HEK293 (cell line): ENCODE data around the gene PLIN5.

ENCODE experiments used
- BCL11A ChIP-seq: fragments of 450-650 bp; formaldehyde crosslinking; IDR thresholded peaks from 2 replicates; pipeline ENCODE4 v1.5.1; 2016; ENCODE audit warnings: low read depth, missing biosample characterization, missing genetic modification characterization
- HOXA7 ChIP-seq: sonication (generic); formaldehyde crosslinking; IDR thresholded peaks from 2 replicates; pipeline ENCODE4 v1.8.1; 2022; ENCODE audit warnings: missing genetic modification reagents, borderline replicate concordance
- KLF1 ChIP-seq: fragments of 450-650 bp; formaldehyde crosslinking; IDR thresholded peaks from 2 replicates; pipeline ENCODE4 v1.5.1; 2016; ENCODE audit warnings: missing biosample characterization, missing genetic modification characterization
- MYNN ChIP-seq: fragments of 450-650 bp; formaldehyde crosslinking; IDR thresholded peaks from 2 replicates; pipeline ENCODE4 v1.5.1; 2016; ENCODE audit warnings: missing biosample characterization, missing genetic modification characterization, borderline replicate concordance
- SP2 ChIP-seq: fragments of 450-650 bp; formaldehyde crosslinking; IDR thresholded peaks from 2 replicates; pipeline ENCODE4 v1.5.1; 2016; ENCODE audit warnings: missing biosample characterization, missing genetic modification characterization
- TCF7L2 ChIP-seq: IDR thresholded peaks from 2 replicates; pipeline ENCODE4 v1.6.1; 2011; ENCODE audit warnings: low read depth, mild to moderate bottlenecking, inconsistent platforms, low read length, moderate library complexity, borderline replicate concordance
- ZFP41 ChIP-seq: fragments of 450-650 bp; formaldehyde crosslinking; IDR thresholded peaks from 2 replicates; pipeline ENCODE4 v1.5.1; 2016; ENCODE audit warnings: missing biosample characterization, missing genetic modification characterization, borderline replicate concordance
- ZNF24 ChIP-seq: fragments of 450-650 bp; formaldehyde crosslinking; IDR thresholded peaks from 2 replicates; pipeline ENCODE4 v1.5.1; 2016; ENCODE audit warnings: missing biosample characterization, missing genetic modification characterization
- ZNF248 ChIP-seq: fragments of 450-650 bp; formaldehyde crosslinking; IDR thresholded peaks from 2 replicates; pipeline ENCODE4 v1.5.1; 2017; ENCODE audit warnings: missing biosample characterization, missing genetic modification characterization
- ZNF785 ChIP-seq: fragments of 450-650 bp; formaldehyde crosslinking; IDR thresholded peaks from 2 replicates; pipeline ENCODE4 v1.5.1; 2016; ENCODE audit warnings: missing biosample characterization, missing genetic modification characterization
- TF ChIP-seq, protein P1 (sequence below): fragments of 450-650 bp; formaldehyde crosslinking; IDR thresholded peaks from 2 replicates; pipeline ENCODE4 v1.5.1; 2016; ENCODE audit warnings: missing biosample characterization, missing genetic modification characterization
- TF ChIP-seq, protein P2 (sequence below): fragments of 450-650 bp; formaldehyde crosslinking; IDR thresholded peaks from 2 replicates; pipeline ENCODE4 v1.5.1; 2016; ENCODE audit warnings: missing biosample characterization, missing genetic modification characterization
- TF ChIP-seq, protein P3 (sequence below): fragments of 450-650 bp; formaldehyde crosslinking; IDR thresholded peaks from 2 replicates; pipeline ENCODE4 v1.5.1; 2016; ENCODE audit warnings: missing biosample characterization, missing genetic modification characterization
- TF ChIP-seq, protein P4 (sequence below): fragments of 450-650 bp; formaldehyde crosslinking; IDR thresholded peaks from 2 replicates; pipeline ENCODE4 v1.5.1; 2016; ENCODE audit warnings: missing biosample characterization, missing genetic modification characterization, low read depth

DNA sequence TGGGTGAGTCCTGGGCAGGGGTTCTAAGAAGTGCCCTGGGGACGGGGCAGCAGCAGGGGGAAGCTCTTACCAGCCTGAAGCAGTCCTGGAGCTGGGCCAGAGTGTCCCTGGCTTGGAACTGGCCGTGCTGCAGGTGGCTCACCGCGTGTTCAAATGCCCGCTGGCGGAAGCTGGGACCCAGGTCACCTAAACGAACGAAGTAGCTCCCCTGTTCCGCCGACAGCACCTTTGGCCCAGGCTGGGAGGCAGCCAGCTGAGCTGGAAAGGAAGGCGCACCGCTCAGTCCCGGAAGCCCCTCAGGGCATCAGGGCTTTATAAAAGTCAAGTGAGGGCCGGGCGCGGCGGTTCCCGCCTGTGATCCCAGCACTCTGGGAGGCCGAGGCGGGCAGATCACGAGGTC, 26.3 kb downstream of the PLIN5 start:
- no peak for TF ChIP-seq SP2
- TF ChIP-seq, protein P1, sequence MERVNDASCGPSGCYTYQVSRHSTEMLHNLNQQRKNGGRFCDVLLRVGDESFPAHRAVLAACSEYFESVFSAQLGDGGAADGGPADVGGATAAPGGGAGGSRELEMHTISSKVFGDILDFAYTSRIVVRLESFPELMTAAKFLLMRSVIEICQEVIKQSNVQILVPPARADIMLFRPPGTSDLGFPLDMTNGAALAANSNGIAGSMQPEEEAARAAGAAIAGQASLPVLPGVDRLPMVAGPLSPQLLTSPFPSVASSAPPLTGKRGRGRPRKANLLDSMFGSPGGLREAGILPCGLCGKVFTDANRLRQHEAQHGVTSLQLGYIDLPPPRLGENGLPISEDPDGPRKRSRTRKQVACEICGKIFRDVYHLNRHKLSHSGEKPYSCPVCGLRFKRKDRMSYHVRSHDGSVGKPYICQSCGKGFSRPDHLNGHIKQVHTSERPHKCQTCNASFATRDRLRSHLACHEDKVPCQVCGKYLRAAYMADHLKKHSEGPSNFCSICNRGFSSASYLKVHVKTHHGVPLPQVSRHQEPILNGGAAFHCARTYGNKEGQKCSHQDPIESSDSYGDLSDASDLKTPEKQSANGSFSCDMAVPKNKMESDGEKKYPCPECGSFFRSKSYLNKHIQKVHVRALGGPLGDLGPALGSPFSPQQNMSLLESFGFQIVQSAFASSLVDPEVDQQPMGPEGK (tag by site-specific recombination) = no peak
- no peak for TF ChIP-seq ZNF24 (tag by site-specific recombination)
- TF ChIP-seq HOXA7 (CRISPR knock-in tag) = no peak
- TF ChIP-seq, protein P2, sequence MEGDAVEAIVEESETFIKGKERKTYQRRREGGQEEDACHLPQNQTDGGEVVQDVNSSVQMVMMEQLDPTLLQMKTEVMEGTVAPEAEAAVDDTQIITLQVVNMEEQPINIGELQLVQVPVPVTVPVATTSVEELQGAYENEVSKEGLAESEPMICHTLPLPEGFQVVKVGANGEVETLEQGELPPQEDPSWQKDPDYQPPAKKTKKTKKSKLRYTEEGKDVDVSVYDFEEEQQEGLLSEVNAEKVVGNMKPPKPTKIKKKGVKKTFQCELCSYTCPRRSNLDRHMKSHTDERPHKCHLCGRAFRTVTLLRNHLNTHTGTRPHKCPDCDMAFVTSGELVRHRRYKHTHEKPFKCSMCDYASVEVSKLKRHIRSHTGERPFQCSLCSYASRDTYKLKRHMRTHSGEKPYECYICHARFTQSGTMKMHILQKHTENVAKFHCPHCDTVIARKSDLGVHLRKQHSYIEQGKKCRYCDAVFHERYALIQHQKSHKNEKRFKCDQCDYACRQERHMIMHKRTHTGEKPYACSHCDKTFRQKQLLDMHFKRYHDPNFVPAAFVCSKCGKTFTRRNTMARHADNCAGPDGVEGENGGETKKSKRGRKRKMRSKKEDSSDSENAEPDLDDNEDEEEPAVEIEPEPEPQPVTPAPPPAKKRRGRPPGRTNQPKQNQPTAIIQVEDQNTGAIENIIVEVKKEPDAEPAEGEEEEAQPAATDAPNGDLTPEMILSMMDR (tag by site-specific recombination) = no peak
- TF ChIP-seq BCL11A (tag by site-specific recombination) = no peak
- no peak for TF ChIP-seq MYNN
- no peak for TF ChIP-seq ZFP41 (tag by site-specific recombination)
- no peak for TF ChIP-seq KLF1 (tag by site-specific recombination)
- no peak for TF ChIP-seq ZNF785 (tag by site-specific recombination)
- TF ChIP-seq, protein P3, sequence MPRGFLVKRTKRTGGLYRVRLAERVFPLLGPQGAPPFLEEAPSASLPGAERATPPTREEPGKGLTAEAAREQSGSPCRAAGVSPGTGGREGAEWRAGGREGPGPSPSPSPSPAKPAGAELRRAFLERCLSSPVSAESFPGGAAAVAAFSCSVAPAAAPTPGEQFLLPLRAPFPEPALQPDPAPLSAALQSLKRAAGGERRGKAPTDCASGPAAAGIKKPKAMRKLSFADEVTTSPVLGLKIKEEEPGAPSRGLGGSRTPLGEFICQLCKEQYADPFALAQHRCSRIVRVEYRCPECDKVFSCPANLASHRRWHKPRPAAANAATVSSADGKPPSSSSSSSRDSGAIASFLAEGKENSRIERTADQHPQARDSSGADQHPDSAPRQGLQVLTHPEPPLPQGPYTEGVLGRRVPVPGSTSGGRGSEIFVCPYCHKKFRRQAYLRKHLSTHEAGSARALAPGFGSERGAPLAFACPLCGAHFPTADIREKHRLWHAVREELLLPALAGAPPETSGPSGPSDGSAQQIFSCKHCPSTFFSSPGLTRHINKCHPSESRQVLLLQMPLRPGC (tag by site-specific recombination) = no peak
- TF ChIP-seq TCF7L2 = no peak
- TF ChIP-seq ZNF248 (tag by site-specific recombination) = no peak
- TF ChIP-seq, protein P4, sequence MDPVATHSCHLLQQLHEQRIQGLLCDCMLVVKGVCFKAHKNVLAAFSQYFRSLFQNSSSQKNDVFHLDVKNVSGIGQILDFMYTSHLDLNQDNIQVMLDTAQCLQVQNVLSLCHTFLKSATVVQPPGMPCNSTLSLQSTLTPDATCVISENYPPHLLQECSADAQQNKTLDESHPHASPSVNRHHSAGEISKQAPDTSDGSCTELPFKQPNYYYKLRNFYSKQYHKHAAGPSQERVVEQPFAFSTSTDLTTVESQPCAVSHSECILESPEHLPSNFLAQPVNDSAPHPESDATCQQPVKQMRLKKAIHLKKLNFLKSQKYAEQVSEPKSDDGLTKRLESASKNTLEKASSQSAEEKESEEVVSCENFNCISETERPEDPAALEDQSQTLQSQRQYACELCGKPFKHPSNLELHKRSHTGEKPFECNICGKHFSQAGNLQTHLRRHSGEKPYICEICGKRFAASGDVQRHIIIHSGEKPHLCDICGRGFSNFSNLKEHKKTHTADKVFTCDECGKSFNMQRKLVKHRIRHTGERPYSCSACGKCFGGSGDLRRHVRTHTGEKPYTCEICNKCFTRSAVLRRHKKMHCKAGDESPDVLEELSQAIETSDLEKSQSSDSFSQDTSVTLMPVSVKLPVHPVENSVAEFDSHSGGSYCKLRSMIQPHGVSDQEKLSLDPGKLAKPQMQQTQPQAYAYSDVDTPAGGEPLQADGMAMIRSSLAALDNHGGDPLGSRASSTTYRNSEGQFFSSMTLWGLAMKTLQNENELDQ = no peak
